Liver (tissue), 3 donors: Measurements from ENCODE around the gene HAND1.

Experiments used
- RAD21 ChIP-seq, 2 donors: IDR thresholded peaks; 2 replicates each; pipeline ENCODE4 v1.6.1; 2016; ENCODE audit warnings: antibody characterized with exemption in 2 of 2, mild to moderate bottlenecking in 2 of 2
- SP1 ChIP-seq: IDR thresholded peaks from 2 replicates; pipeline ENCODE4 v1.6.1; 2018; ENCODE audit warnings: antibody characterized with exemption, mild to moderate bottlenecking
- YY1 ChIP-seq: IDR thresholded peaks from 2 replicates; pipeline ENCODE4 v1.6.1; 2016; ENCODE audit warnings: antibody characterized with exemption, mild to moderate bottlenecking
- TF ChIP-seq, protein P1 (sequence below): fragments of 150-350 bp; IDR thresholded peaks from 2 replicates; pipeline ENCODE4 v1.5.1; 2017; ENCODE audit warnings: improper control_type of control experiment, low read depth, low read length; ENCODE audit not compliant: missing input control
- TF ChIP-seq, protein P2 (sequence below): IDR thresholded peaks from 2 replicates; pipeline ENCODE4 v1.6.1; 2016; ENCODE audit warnings: antibody characterized with exemption
- TF ChIP-seq, protein P3 (sequence below): IDR thresholded peaks from 2 replicates; pipeline ENCODE4 v1.6.1; 2016; ENCODE audit warnings: antibody characterized with exemption
- TF ChIP-seq, protein P4 (sequence below): IDR thresholded peaks from 2 replicates; pipeline ENCODE4 v1.6.1; 2016; ENCODE audit warnings: antibody characterized with exemption, mild to moderate bottlenecking
- donor health status: healthy.
- donor health status: healthy.

DNA sequence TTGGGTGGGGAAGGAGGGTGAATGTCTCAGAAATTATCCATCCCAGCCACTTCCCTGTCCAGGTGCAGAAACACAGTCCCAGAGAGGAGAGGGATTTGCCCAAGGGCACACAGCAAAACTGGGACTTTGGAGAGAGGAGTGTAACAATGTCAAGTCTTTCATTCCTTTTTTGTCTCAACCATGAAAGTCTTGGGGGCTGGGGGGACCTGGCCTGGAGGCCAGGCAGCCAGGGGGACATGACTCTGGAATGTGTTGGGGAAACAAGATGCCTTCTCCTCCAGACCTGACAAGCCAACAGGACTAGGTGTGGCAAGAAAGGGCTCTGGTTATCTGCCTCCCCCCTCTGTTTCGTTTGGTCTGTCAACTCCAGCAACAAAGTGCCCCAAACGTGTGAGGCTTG lies 13.9 kb upstream of the HAND1 start:
- TF ChIP-seq, protein P1, sequence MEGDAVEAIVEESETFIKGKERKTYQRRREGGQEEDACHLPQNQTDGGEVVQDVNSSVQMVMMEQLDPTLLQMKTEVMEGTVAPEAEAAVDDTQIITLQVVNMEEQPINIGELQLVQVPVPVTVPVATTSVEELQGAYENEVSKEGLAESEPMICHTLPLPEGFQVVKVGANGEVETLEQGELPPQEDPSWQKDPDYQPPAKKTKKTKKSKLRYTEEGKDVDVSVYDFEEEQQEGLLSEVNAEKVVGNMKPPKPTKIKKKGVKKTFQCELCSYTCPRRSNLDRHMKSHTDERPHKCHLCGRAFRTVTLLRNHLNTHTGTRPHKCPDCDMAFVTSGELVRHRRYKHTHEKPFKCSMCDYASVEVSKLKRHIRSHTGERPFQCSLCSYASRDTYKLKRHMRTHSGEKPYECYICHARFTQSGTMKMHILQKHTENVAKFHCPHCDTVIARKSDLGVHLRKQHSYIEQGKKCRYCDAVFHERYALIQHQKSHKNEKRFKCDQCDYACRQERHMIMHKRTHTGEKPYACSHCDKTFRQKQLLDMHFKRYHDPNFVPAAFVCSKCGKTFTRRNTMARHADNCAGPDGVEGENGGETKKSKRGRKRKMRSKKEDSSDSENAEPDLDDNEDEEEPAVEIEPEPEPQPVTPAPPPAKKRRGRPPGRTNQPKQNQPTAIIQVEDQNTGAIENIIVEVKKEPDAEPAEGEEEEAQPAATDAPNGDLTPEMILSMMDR, result no peak
- TF ChIP-seq SP1 (no peak), YY1 (no peak), RAD21 (IDR thresholded peaks at IDR 0.05) (no peak)
- TF ChIP-seq, protein P2, sequence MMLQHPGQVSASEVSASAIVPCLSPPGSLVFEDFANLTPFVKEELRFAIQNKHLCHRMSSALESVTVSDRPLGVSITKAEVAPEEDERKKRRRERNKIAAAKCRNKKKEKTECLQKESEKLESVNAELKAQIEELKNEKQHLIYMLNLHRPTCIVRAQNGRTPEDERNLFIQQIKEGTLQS, result no peak
- TF ChIP-seq, protein P3, sequence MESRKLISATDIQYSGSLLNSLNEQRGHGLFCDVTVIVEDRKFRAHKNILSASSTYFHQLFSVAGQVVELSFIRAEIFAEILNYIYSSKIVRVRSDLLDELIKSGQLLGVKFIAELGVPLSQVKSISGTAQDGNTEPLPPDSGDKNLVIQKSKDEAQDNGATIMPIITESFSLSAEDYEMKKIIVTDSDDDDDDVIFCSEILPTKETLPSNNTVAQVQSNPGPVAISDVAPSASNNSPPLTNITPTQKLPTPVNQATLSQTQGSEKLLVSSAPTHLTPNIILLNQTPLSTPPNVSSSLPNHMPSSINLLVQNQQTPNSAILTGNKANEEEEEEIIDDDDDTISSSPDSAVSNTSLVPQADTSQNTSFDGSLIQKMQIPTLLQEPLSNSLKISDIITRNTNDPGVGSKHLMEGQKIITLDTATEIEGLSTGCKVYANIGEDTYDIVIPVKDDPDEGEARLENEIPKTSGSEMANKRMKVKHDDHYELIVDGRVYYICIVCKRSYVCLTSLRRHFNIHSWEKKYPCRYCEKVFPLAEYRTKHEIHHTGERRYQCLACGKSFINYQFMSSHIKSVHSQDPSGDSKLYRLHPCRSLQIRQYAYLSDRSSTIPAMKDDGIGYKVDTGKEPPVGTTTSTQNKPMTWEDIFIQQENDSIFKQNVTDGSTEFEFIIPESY, result no peak
- TF ChIP-seq, protein P4, sequence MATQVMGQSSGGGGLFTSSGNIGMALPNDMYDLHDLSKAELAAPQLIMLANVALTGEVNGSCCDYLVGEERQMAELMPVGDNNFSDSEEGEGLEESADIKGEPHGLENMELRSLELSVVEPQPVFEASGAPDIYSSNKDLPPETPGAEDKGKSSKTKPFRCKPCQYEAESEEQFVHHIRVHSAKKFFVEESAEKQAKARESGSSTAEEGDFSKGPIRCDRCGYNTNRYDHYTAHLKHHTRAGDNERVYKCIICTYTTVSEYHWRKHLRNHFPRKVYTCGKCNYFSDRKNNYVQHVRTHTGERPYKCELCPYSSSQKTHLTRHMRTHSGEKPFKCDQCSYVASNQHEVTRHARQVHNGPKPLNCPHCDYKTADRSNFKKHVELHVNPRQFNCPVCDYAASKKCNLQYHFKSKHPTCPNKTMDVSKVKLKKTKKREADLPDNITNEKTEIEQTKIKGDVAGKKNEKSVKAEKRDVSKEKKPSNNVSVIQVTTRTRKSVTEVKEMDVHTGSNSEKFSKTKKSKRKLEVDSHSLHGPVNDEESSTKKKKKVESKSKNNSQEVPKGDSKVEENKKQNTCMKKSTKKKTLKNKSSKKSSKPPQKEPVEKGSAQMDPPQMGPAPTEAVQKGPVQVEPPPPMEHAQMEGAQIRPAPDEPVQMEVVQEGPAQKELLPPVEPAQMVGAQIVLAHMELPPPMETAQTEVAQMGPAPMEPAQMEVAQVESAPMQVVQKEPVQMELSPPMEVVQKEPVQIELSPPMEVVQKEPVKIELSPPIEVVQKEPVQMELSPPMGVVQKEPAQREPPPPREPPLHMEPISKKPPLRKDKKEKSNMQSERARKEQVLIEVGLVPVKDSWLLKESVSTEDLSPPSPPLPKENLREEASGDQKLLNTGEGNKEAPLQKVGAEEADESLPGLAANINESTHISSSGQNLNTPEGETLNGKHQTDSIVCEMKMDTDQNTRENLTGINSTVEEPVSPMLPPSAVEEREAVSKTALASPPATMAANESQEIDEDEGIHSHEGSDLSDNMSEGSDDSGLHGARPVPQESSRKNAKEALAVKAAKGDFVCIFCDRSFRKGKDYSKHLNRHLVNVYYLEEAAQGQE, result no peak
